ENCODE results near the gene SNAI1.

DNA sequence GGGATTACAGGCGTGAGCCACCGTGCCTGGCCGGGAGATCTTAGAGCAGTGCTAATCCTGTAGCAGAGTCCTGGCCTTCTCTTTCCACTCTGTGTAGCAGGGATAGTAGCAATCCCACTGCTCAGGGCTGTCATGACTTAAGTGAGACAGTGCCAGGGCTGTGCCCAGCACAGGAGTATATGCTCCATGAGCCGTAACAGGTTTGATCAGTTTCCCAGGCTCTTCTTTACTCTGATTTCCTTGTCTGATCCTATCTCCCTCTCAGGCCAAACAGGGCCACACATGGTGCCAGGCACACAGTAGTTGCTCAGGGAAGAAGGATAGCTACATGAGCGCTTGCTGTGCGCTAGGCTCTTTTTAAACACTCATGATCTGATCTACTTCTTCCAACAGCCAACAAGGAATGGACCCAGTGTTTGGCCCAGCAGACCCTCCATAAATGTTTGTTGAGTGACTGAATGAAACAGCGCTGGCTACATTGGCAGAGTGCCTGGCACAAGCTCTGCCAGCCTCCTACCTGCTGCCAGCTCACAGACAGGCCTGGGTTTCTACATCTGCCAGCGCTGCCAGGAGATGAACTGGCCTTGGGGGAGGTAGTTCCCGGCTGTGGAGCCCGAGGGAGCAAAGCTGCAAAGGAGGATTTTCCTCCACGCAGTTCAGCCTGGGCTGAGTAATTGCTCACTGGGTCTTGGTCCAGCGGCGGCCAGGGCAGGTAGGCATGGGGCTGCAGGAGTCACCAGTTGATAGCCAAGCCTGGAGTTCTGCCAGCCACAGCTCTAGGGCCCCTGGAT, 36.9 kb downstream of the SNAI1 start:
- TF ChIP-seq CTCF (conservative IDR thresholded peaks at IDR 0.05; ENCODE audit: low read depth, low read length) (no peak), EZH2 (IDR thresholded peaks at IDR 0.05; ENCODE audit: low read length, unreplicated experiment) (no peak)
